ENCODE data around the gene FOXP1. TPM values are rescaled to one million over a fixed set of nuclear protein-coding genes. Genes with fewer than 3 reads are reported as not detected.

The FOXP1 gene
- total RNA-seq, 4 donors from 2014 or later: 86.4 to 107 (median 93.8) TPM

DNA sequence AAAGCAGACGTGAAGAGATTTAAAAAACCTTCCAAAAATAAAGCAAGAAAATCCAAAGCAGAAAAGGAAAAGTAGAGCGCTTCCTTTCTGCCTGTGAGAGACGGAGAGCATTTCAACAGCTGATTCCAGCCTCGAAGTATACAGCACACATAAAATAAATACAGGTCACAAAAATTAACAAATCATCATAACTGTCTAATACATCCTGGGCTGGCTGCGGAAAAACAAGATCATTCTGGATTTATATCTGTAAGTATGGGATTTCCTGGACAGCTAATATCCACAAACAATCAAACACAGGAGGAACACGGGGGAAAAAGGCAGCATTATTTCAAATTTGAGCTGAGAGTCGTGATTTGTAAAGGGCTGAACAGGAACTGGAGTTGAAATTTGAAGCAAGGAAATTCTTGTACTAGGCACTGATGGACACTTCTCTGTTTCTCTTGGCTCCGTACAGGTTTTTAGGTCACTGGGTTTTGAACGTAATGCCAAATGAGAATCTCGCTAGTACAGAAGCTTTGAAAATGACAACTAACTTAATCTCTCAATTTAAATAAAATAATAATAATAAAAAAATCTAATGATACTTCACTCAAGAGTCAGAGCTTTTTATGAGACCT, 577.7 kb downstream of the FOXP1 start:
- H3K27ac ChIP-seq: peak overlapping the region in 2 of 4 donors; percentile 46 to 58
- WGBS, 2 donors: 48 to 55% methylated on average over 10 of the region's 10 CpGs
- H3K4me1 ChIP-seq: peaks cover 0 to 37% (median 8%) of the 10 kb centered on the region in 4 donors
- TF ChIP-seq CTCF (IDR thresholded peaks at IDR 0.05): no peak
- TF ChIP-seq POLR2A (IDR thresholded peaks at IDR 0.05): no peak
- no peak for TF ChIP-seq EP300 (IDR thresholded peaks at IDR 0.05)
- no peak for DNase-seq (ENCODE audit: low spot score in 2 of 2)
- H3K27me3 ChIP-seq: no peaks in the 10 kb centered on the region
- H3K36me3 ChIP-seq: no peaks in the 10 kb centered on the region
- H3K9me3 ChIP-seq: no peaks in the 10 kb centered on the region
- no peak overlapping the region for H3K4me3 ChIP-seq

- no peak overlapping the region for H3K27ac ChIP-seq
- no peaks in the 10 kb centered on the region for H3K36me3 ChIP-seq
- WGBS, 2 donors: 91 to 94% methylated on average over 6 of the region's 6 CpGs
- no peak for DNase-seq (ENCODE audit: low spot score in 2 of 2)
- no peak for TF ChIP-seq CTCF (IDR thresholded peaks at IDR 0.05)
- TF ChIP-seq POLR2A (IDR thresholded peaks at IDR 0.05): no peak
- no peak for TF ChIP-seq EP300 (IDR thresholded peaks at IDR 0.05)
- peaks cover 0 to 47% (median 12%) of the 10 kb centered on the region in 4 donors for H3K4me1 ChIP-seq
- H3K4me3 ChIP-seq: no peak overlapping the region
- H3K27me3 ChIP-seq: no peaks in the 10 kb centered on the region
- no peaks in the 10 kb centered on the region for H3K9me3 ChIP-seq
Observed at GRCh38 chr3:71003511-71003910, 580.0 kb downstream of the FOXP1 start.

GRCh38 chr3:71002298-71002697, 581.2 kb downstream of the FOXP1 start:
- TF ChIP-seq CTCF (IDR thresholded peaks at IDR 0.05) (no peak), POLR2A (IDR thresholded peaks at IDR 0.05) (no peak), EP300 (IDR thresholded peaks at IDR 0.05) (no peak)
- WGBS, 2 donors: 93 to 97% methylated on average over 2 of the region's 2 CpGs
- Histone ChIP-seq H3K27ac (no peak overlapping the region), H3K27me3 (no peaks in the 10 kb centered on the region), H3K4me3 (no peak overlapping the region), H3K36me3 (peaks cover 0 to 5% (median 0%) of the 10 kb centered on the region in 3 donors), H3K9me3 (no peaks in the 10 kb centered on the region), H3K4me1 (peaks cover 0 to 35% (median 7%) of the 10 kb centered on the region in 4 donors)
- no peak for DNase-seq (ENCODE audit: low spot score in 2 of 2)

DNA sequence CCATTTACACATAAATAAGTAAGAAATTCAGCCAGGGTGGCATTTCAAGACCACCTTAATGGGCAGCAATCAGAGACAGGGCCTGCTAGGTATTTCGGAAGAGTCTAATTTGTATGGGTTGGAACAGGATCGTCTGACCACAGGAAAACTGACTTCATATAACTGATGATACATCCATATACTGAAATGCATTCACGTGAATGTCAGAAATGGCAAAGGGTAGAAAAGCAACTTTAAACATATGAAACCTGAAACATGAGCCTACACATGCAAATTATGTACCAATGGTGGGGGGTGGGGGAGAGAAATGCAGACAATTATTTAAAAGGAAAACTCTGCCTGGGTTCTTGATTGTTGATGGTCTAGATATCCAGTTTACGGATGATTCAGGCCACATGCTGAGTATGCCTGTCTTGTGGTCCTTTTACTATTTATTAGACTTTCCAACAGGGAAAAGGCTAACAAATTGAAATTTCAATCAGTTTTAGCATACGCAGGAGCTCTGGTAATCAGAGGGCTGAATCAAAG, 582.2 kb downstream of the FOXP1 start:
- peaks cover 0 to 25% (median 6%) of the 10 kb centered on the region in 4 donors for H3K4me1 ChIP-seq

More for the DNA sequence above, 582.2 kb downstream of the FOXP1 start:
- Histone ChIP-seq H3K4me3 (no peak overlapping the region), H3K27ac (no peak overlapping the region), H3K9me3 (no peaks in the 10 kb centered on the region), H3K27me3 (no peaks in the 10 kb centered on the region), H3K36me3 (peaks cover 0 to 12% (median 0%) of the 10 kb centered on the region in 3 donors)
- WGBS, 2 donors: 92 to 93% methylated on average over 5 of the region's 5 CpGs
- no peak for DNase-seq (ENCODE audit: low spot score in 2 of 2)
- no peak for TF ChIP-seq CTCF (IDR thresholded peaks at IDR 0.05)
- no peak for TF ChIP-seq EP300 (IDR thresholded peaks at IDR 0.05)
- no peak for TF ChIP-seq POLR2A (IDR thresholded peaks at IDR 0.05)
